Neural progenitor cell (in vitro differentiated cells): Measurements from ENCODE around the gene CC2D1A. TPM values are rescaled to one million over a fixed set of nuclear protein-coding genes. Genes with fewer than 3 reads are reported as not detected.
A peak's percentile ranks its signal among the peaks of the same experiment; 100 is the strongest.

ENCODE experiments used
- DNase-seq: peaks from one replicate; pipeline ENCODE4 v3.0.0-alpha.2; 2016; ENCODE audit warnings: low spot score
- H2AFZ ChIP-seq: fragments of 200-600 bp; sonication (generic); replicated peaks from 2 replicates; pipeline ENCODE4 v1.6.1; 2016; ENCODE audit warnings: antibody characterized with exemption
- H3F3A ChIP-seq: fragments of 200-600 bp; sonication (generic); 2 replicates; pipeline ENCODE4 v1.6.1; 2016; ENCODE audit warnings: antibody characterized with exemption, low read depth
- H3K27ac ChIP-seq: fragments of 200-600 bp; sonication (generic); 2 replicates; pipeline ENCODE4 v1.5.1; 2016; ENCODE audit warnings: mild to moderate bottlenecking
- H3K27me3 ChIP-seq: fragments of 200-600 bp; sonication (generic); 2 replicates; pipeline ENCODE4 v1.6.1; 2016; ENCODE audit warnings: mild to moderate bottlenecking, moderate library complexity
- H3K36me3 ChIP-seq: fragments of 200-600 bp; sonication (generic); 2 replicates; pipeline ENCODE4 v1.5.1; 2016
- H3K4me1 ChIP-seq: fragments of 200-600 bp; sonication (generic); 2 replicates; pipeline ENCODE4 v1.6.1; 2016; ENCODE audit warnings: mixed run types
- H3K4me2 ChIP-seq: fragments of 200-600 bp; sonication (generic); 2 replicates; pipeline ENCODE4 v1.6.1; 2016
- H3K4me3 ChIP-seq: fragments of 200-600 bp; sonication (generic); 2 replicates; pipeline ENCODE4 v1.5.1; 2016
- H3K79me2 ChIP-seq: fragments of 200-600 bp; sonication (generic); 2 replicates; pipeline ENCODE4 v1.6.1; 2016; ENCODE audit warnings: low read depth
- H3K9ac ChIP-seq: fragments of 200-600 bp; sonication (generic); 2 replicates; pipeline ENCODE4 v1.6.1; 2016
- H3K9me3 ChIP-seq: fragments of 200-600 bp; sonication (generic); 2 replicates; pipeline ENCODE4 v1.5.1; 2016; ENCODE audit warnings: low read depth
- H4K20me1 ChIP-seq: fragments of 200-600 bp; sonication (generic); 2 replicates; pipeline ENCODE4 v1.6.1; 2016; ENCODE audit warnings: low read depth
- H3K27ac Mint-ChIP-seq: 3 replicates; pipeline ENCODE4 v1.8.0; 2021; ENCODE audit warnings: mixed read lengths
- H3K27me3 Mint-ChIP-seq: 2 replicates; pipeline ENCODE4 v1.8.0; 2022; ENCODE audit warnings: low read depth, mild to moderate bottlenecking, inconsistent platforms, moderate library complexity, mixed read lengths; ENCODE audit not compliant: insufficient read depth
- H3K36me3 Mint-ChIP-seq: 3 replicates; pipeline ENCODE4 v1.8.0; 2021; ENCODE audit warnings: mixed read lengths
- H3K4me1 Mint-ChIP-seq: 3 replicates; pipeline ENCODE4 v1.8.0; 2021; ENCODE audit warnings: mixed read lengths
- H3K4me3 Mint-ChIP-seq: 3 replicates; pipeline ENCODE4 v1.8.0; 2021; ENCODE audit warnings: mild to moderate bottlenecking, moderate library complexity, mixed read lengths
- H3K9me3 Mint-ChIP-seq: 3 replicates; pipeline ENCODE4 v1.8.0; 2020; ENCODE audit warnings: mixed read lengths
- CTCF ChIP-seq: fragments of 200-600 bp; sonication (generic); IDR thresholded peaks from 2 replicates; pipeline ENCODE4 v1.5.1; 2017; ENCODE audit warnings: antibody characterized with exemption, mild to moderate bottlenecking
- EZH2 ChIP-seq: fragments of 200-600 bp; sonication (generic); IDR thresholded peaks from 2 replicates; pipeline ENCODE4 v1.6.1; 2017; ENCODE audit warnings: antibody characterized with exemption, mild to moderate bottlenecking, moderate library complexity
- EZH2phosphoT487 ChIP-seq: fragments of 200-600 bp; sonication (generic); IDR thresholded peaks from 2 replicates; pipeline ENCODE4 v1.6.1; 2017; ENCODE audit warnings: antibody characterized with exemption
- total RNA-seq: library from RNA; depleted of rRNA; stranded (reverse); fragments of >200 nt; gene quantifications from 2 replicates; pipeline ENCODE4 v1.2.3, GENCODE V29; 2015; ENCODE audit warnings: low replicate concordance

The CC2D1A gene
- total RNA-seq, 1 donor from 2014 or later = 8.1 TPM

GRCh38 chr19:13866463-13867046 lies 39.4 kb upstream of the CC2D1A start:
- peaks cover 30% of the 10 kb centered on the region for H3K27me3 Mint-ChIP-seq
- H3K4me1 ChIP-seq = peaks cover 4% of the 10 kb centered on the region
- no peak overlapping the region for H2AFZ ChIP-seq
- no peak overlapping the region for H3K9ac ChIP-seq
- no peak for DNase-seq
- peaks cover 2% of the 10 kb centered on the region for H3K36me3 Mint-ChIP-seq
- no peak overlapping the region for H3K4me2 ChIP-seq
- peak overlapping the region; percentile 18 for H3K27ac Mint-ChIP-seq
- no peaks in the 10 kb centered on the region for H3K36me3 ChIP-seq
- peaks cover 5% of the 10 kb centered on the region for H4K20me1 ChIP-seq
- peaks cover 29% of the 10 kb centered on the region for H3F3A ChIP-seq
- H3K4me1 Mint-ChIP-seq = peaks cover 30% of the 10 kb centered on the region
- TF ChIP-seq EZH2 (no peak), CTCF (no peak), EZH2phosphoT487 (no peak)
- H3K4me3 ChIP-seq = no peak overlapping the region
- no peaks in the 10 kb centered on the region for H3K79me2 ChIP-seq
- H3K9me3 Mint-ChIP-seq = no peaks in the 10 kb centered on the region
- H3K27me3 ChIP-seq = peaks cover 93% of the 10 kb centered on the region
- no peak overlapping the region for H3K27ac ChIP-seq
- no peaks in the 10 kb centered on the region for H3K9me3 ChIP-seq
- peak overlapping the region; percentile 90 for H3K4me3 Mint-ChIP-seq

GRCh38 chr19:13868663-13869062 lies 37.3 kb upstream of the CC2D1A start:
- peak overlapping the region; percentile 24 for H3K4me3 Mint-ChIP-seq
- peaks cover 100% of the 10 kb centered on the region for H3K27me3 ChIP-seq

GRCh38 chr19:13869281-13869680 lies 36.7 kb upstream of the CC2D1A start:
- Histone ChIP-seq H3K9ac (no peak overlapping the region), H3F3A (peaks cover 22% of the 10 kb centered on the region), H3K4me3 (no peak overlapping the region), H3K9me3 (no peaks in the 10 kb centered on the region), H3K36me3 (no peaks in the 10 kb centered on the region), H3K79me2 (no peaks in the 10 kb centered on the region), H3K4me2 (no peak overlapping the region), H3K27me3 (peaks cover 100% of the 10 kb centered on the region), H4K20me1 (peaks cover 3% of the 10 kb centered on the region), H3K27ac (no peak overlapping the region), H3K4me1 (no peaks in the 10 kb centered on the region), H2AFZ (no peak overlapping the region)
- Mint-ChIP-seq H3K36me3 (peaks cover 2% of the 10 kb centered on the region), H3K27me3 (peaks cover 26% of the 10 kb centered on the region), H3K27ac (no peak overlapping the region), H3K9me3 (no peaks in the 10 kb centered on the region), H3K4me1 (peaks cover 20% of the 10 kb centered on the region), H3K4me3 (no peak overlapping the region)
- no peak for TF ChIP-seq EZH2
- TF ChIP-seq CTCF = no peak
- DNase-seq = no peak

More at GRCh38 chr19:13868663-13869062, 37.3 kb upstream of the CC2D1A start:
- no peaks in the 10 kb centered on the region for H3K9me3 ChIP-seq
- no peaks in the 10 kb centered on the region for H3K4me1 ChIP-seq
- H3K4me3 ChIP-seq = no peak overlapping the region
- H2AFZ ChIP-seq = no peak overlapping the region
- no peak overlapping the region for H3K9ac ChIP-seq
- DNase-seq = no peak
- H3K4me2 ChIP-seq = no peak overlapping the region
- H3F3A ChIP-seq = peaks cover 24% of the 10 kb centered on the region
- Mint-ChIP-seq H3K36me3 (peaks cover 2% of the 10 kb centered on the region), H3K4me1 (peaks cover 22% of the 10 kb centered on the region), H3K27me3 (peaks cover 30% of the 10 kb centered on the region), H3K9me3 (no peaks in the 10 kb centered on the region), H3K27ac (peak overlapping the region; percentile 39)
- TF ChIP-seq CTCF (no peak), EZH2phosphoT487 (no peak), EZH2 (no peak)
- H3K27ac ChIP-seq = no peak overlapping the region
- no peaks in the 10 kb centered on the region for H3K36me3 ChIP-seq
- no peaks in the 10 kb centered on the region for H3K79me2 ChIP-seq
- H4K20me1 ChIP-seq = peaks cover 6% of the 10 kb centered on the region
